NOMO-1 (cell line): Measurements from ENCODE around the gene SCGN.
A peak's percentile ranks its signal among the peaks of the same experiment; 100 is the strongest.

ENCODE experiments used
- DNase-seq, 2 experiments: peaks; one replicate each; lab custom pipeline; 2025; ENCODE audit not compliant: unreplicated experiment in 2 of 2; lab: John Stamatoyannopoulos, UW

Gene SCGN

GRCh38 chr6:25684565-25684964 is 32.5 kb downstream of the SCGN start:
- DNase-seq, result no peak

GRCh38 chr6:25685251-25685650 is 33.2 kb downstream of the SCGN start:
- no peak for DNase-seq

GRCh38 chr6:25685896-25686295 is 33.9 kb downstream of the SCGN start:
- DNase-seq, result no peak

GRCh38 chr6:25686856-25687255 is 34.8 kb downstream of the SCGN start:
- DNase-seq, result no peak

GRCh38 chr6:25689966-25690365 is 38.0 kb downstream of the SCGN start:
- no peak for DNase-seq

- no peak for DNase-seq
These were observed 39.9 kb downstream of the SCGN start for GRCh38 chr6:25691894-25692293.

- no peak for DNase-seq
These were observed 40.5 kb downstream of the SCGN start for GRCh38 chr6:25692472-25692871.

- DNase-seq, result no peak
These were observed 42.4 kb downstream of the SCGN start for GRCh38 chr6:25694366-25694765.

- DNase-seq, result no peak
These were observed 43.7 kb downstream of the SCGN start for GRCh38 chr6:25695671-25696070.

- peak in 1 of 2 experiments; percentile 24 for DNase-seq
These were observed 45.7 kb downstream of the SCGN start for GRCh38 chr6:25697537-25698340.

- DNase-seq, result no peak
These were observed 46.6 kb downstream of the SCGN start for GRCh38 chr6:25698631-25699030.

- DNase-seq, result no peak
These were observed 47.6 kb downstream of the SCGN start for GRCh38 chr6:25699649-25700048.

GRCh38 chr6:25700761-25701160 is 48.7 kb downstream of the SCGN start:
- no peak for DNase-seq

GRCh38 chr6:25701807-25702206 is 49.8 kb downstream of the SCGN start:
- DNase-seq, result no peak

GRCh38 chr6:25703005-25703404 is 51.0 kb downstream of the SCGN start:
- no peak for DNase-seq

GRCh38 chr6:25704001-25704400 is 52.0 kb downstream of the SCGN start:
- no peak for DNase-seq

GRCh38 chr6:25706314-25707014 is 54.4 kb downstream of the SCGN start:
- no peak for DNase-seq

GRCh38 chr6:25709761-25710160 is 57.7 kb downstream of the SCGN start:
- no peak for DNase-seq

- no peak for DNase-seq
These were observed 58.3 kb downstream of the SCGN start for GRCh38 chr6:25710287-25710686.

- DNase-seq, result no peak
These were observed 61.8 kb downstream of the SCGN start for GRCh38 chr6:25713824-25714223.

- DNase-seq, result peak in 1 of 2 experiments; percentile 24
These were observed 62.8 kb downstream of the SCGN start for GRCh38 chr6:25714765-25715164.

GRCh38 chr6:25715794-25716193 is 63.8 kb downstream of the SCGN start:
- DNase-seq, result no peak
